NCI-H146 treated with DMSO at 0.1 percent for 48 hours (cell line): ENCODE data around the gene DCDC2B.

Experiments used
- DNase-seq: peaks from one replicate; lab custom pipeline; 2025; ENCODE audit not compliant: unreplicated experiment; lab: John Stamatoyannopoulos, UW

The DCDC2B gene

GRCh38 chr1:32221980-32222755 lies 13.3 kb downstream of the DCDC2B start, which contains the start of the genes EIF3I and TMEM234:
Gene EIF3I (plus strand): TSS chr1:32222407. CDS start chr1:32222442, 35 bp downstream.
Gene TMEM234 (minus strand): TSS chr1:32222353. CDS start chr1:32222322, 31 bp downstream.
- peak; percentile 61 for DNase-seq

GRCh38 chr1:32223683-32224082 lies 14.8 kb downstream of the DCDC2B start:
- DNase-seq, result no peak

- no peak for DNase-seq
Observed at GRCh38 chr1:32224285-32224684, 15.4 kb downstream of the DCDC2B start.

- no peak for DNase-seq
Observed at GRCh38 chr1:32228771-32229170, 19.9 kb downstream of the DCDC2B start.

GRCh38 chr1:32231843-32232432 lies 23.0 kb downstream of the DCDC2B start:
- no peak for DNase-seq

- DNase-seq, result no peak
Observed at GRCh38 chr1:32232558-32233304, 23.8 kb downstream of the DCDC2B start.

GRCh38 chr1:32234792-32235191 lies 25.9 kb downstream of the DCDC2B start:
- no peak for DNase-seq

- no peak for DNase-seq
Observed at GRCh38 chr1:32239337-32239736, 30.4 kb downstream of the DCDC2B start.

GRCh38 chr1:32239790-32240139 lies 30.9 kb downstream of the DCDC2B start:
- DNase-seq, result no peak

GRCh38 chr1:32240140-32240951 lies 31.5 kb downstream of the DCDC2B start:
- DNase-seq, result peak; percentile 83

GRCh38 chr1:32241001-32241763 lies 32.3 kb downstream of the DCDC2B start:
- DNase-seq, result peak; percentile 48

- no peak for DNase-seq
Observed at GRCh38 chr1:32242341-32242851, 33.5 kb downstream of the DCDC2B start.

- DNase-seq, result no peak
Observed at GRCh38 chr1:32246888-32247273, 38.0 kb downstream of the DCDC2B start, which contains the start of gene FAM167B. Gene FAM167B (plus strand): TSS chr1:32247222. CDS start chr1:32247422, 200 bp downstream.

- no peak for DNase-seq
Observed at GRCh38 chr1:32247452-32247851, 38.6 kb downstream of the DCDC2B start.

- DNase-seq, result peak; percentile 36
Observed at GRCh38 chr1:32247983-32248889, 39.3 kb downstream of the DCDC2B start.

- no peak for DNase-seq
Observed at GRCh38 chr1:32249831-32250525, 41.1 kb downstream of the DCDC2B start.

- no peak for DNase-seq
Observed at GRCh38 chr1:32250893-32251716, 42.2 kb downstream of the DCDC2B start, which contains the start of gene LCK. Gene LCK (plus strand): TSS chr1:32251265. CDS start chr1:32274330, 23,065 bp downstream.
